HepG2 (cell line): Measurements from ENCODE around the gene PIF1. TPM values are rescaled to one million over a fixed set of nuclear protein-coding genes. Genes with fewer than 3 reads are reported as not detected.
A peak's percentile ranks its signal among the peaks of the same experiment; 100 is the strongest.

Experiments used
- ARNTL ChIP-seq: sonication (generic); formaldehyde crosslinking; IDR thresholded peaks from 2 replicates; pipeline ENCODE4 v1.4.0; 2020; ENCODE audit warnings: mild to moderate bottlenecking, missing genetic modification reagents
- BORCS8-MEF2B ChIP-seq: sonication (generic); formaldehyde crosslinking; IDR thresholded peaks from 2 replicates; pipeline ENCODE4 v1.8.0; 2022; ENCODE audit warnings: mild to moderate bottlenecking, missing genetic modification reagents
- CERS6 ChIP-seq: sonication (generic); formaldehyde crosslinking; IDR thresholded peaks from 2 replicates; pipeline ENCODE4 v1.5.0; 2020; ENCODE audit warnings: missing genetic modification reagents
- DBP ChIP-seq: sonication (generic); formaldehyde crosslinking; IDR thresholded peaks from 2 replicates; pipeline ENCODE4 v1.4.0; 2020; ENCODE audit warnings: missing genetic modification reagents; ENCODE audit errors: not compliant biosample characterization
- FUBP1 ChIP-seq: sonication (generic); formaldehyde crosslinking; IDR thresholded peaks from 2 replicates; pipeline ENCODE4 v1.5.1; 2020; ENCODE audit warnings: missing genetic modification reagents, mild to moderate bottlenecking, borderline replicate concordance
- GFI1 ChIP-seq: sonication (generic); formaldehyde crosslinking; IDR thresholded peaks from 2 replicates; pipeline ENCODE4 v1.5.0; 2020; ENCODE audit warnings: missing genetic modification reagents, mild to moderate bottlenecking, borderline replicate concordance
- GTF2F1 ChIP-seq: fragments of 150-350 bp; IDR thresholded peaks from 2 replicates; pipeline ENCODE4 v1.6.1; 2014; ENCODE audit warnings: low read length
- HNRNPUL1 ChIP-seq: fragments of 200-400 bp; formaldehyde crosslinking; IDR thresholded peaks from 2 replicates; pipeline ENCODE4 v1.6.1; 2017; ENCODE audit warnings: low read depth, mild to moderate bottlenecking, low read length, moderate library complexity
- KAT8 ChIP-seq: IDR thresholded peaks from 2 replicates; pipeline ENCODE4 v1.6.1; 2016; ENCODE audit warnings: missing genetic modification reagents, missing compliant biosample characterization
- NFKB2 ChIP-seq: sonication (generic); formaldehyde crosslinking; IDR thresholded peaks from 2 replicates; pipeline ENCODE4 v1.4.0; 2020; ENCODE audit warnings: missing genetic modification reagents, borderline replicate concordance
- NR1H2 ChIP-seq: sonication (generic); formaldehyde crosslinking; IDR thresholded peaks from 2 replicates; pipeline ENCODE4 v1.8.1; 2022; ENCODE audit warnings: low read depth, missing genetic modification reagents, borderline replicate concordance
- PHB2 ChIP-seq: fragments of 450-650 bp; IDR thresholded peaks from 2 replicates; pipeline ENCODE4 v1.6.1; 2018; ENCODE audit not compliant: partially characterized antibody
- PRPF4 ChIP-seq: fragments of 200-400 bp; formaldehyde crosslinking; IDR thresholded peaks from 2 replicates; pipeline ENCODE4 v1.6.1; 2016; ENCODE audit warnings: low read length, low read depth; ENCODE audit not compliant: poor library complexity, severe bottlenecking
- RARA ChIP-seq: IDR thresholded peaks from 2 replicates; pipeline ENCODE4 v1.6.1; 2016; ENCODE audit warnings: missing genetic modification reagents, missing compliant biosample characterization
- SAP130 ChIP-seq: IDR thresholded peaks from 2 replicates; pipeline ENCODE4 v1.6.1; 2016; ENCODE audit warnings: low read depth
- SMARCC2 ChIP-seq: fragments of 450-650 bp; IDR thresholded peaks from 2 replicates; pipeline ENCODE4 v1.6.1; 2017; ENCODE audit warnings: antibody characterized with exemption, mild to moderate bottlenecking
- SNAI1 ChIP-seq: sonication (generic); formaldehyde crosslinking; IDR thresholded peaks from 2 replicates; pipeline ENCODE4 v1.5.0; 2020; ENCODE audit warnings: mild to moderate bottlenecking, missing genetic modification reagents, borderline replicate concordance
- SOX6 ChIP-seq, 2 experiments: fragments of 450-650 bp in 1 of 2; sonication (generic) in 1 of 2; formaldehyde crosslinking in 1 of 2; IDR thresholded peaks; 2 replicates each; pipeline versions ENCODE4 v1.4.0 to v1.6.1; 2017 to 2020; ENCODE audit warnings: antibody characterized with exemption in 1 of 2, mild to moderate bottlenecking in 1 of 2, missing genetic modification reagents in 1 of 2
- ZBTB1 ChIP-seq: sonication (generic); formaldehyde crosslinking; IDR thresholded peaks from 2 replicates; pipeline ENCODE4 v1.4.0; 2020; ENCODE audit warnings: missing genetic modification reagents, borderline replicate concordance
- ZC3H4 ChIP-seq: sonication (generic); formaldehyde crosslinking; IDR thresholded peaks from 2 replicates; pipeline ENCODE4 v1.4.0; 2020; ENCODE audit warnings: missing genetic modification reagents, borderline replicate concordance
- ZNF207 ChIP-seq: fragments of 450-650 bp; IDR thresholded peaks from 2 replicates; pipeline ENCODE4 v1.6.1; 2016; ENCODE audit warnings: antibody characterized with exemption, borderline replicate concordance
- ZNF251 ChIP-seq: sonication (generic); formaldehyde crosslinking; IDR thresholded peaks from 2 replicates; pipeline ENCODE4 v1.9.0; 2021; ENCODE audit warnings: mild to moderate bottlenecking, missing genetic modification reagents
- ZNF644 ChIP-seq: IDR thresholded peaks from 2 replicates; pipeline ENCODE4 v1.6.1; 2016; ENCODE audit warnings: low read depth
- ZNF703 ChIP-seq: sonication (generic); formaldehyde crosslinking; IDR thresholded peaks from 2 replicates; pipeline ENCODE4 v1.5.1; 2020; ENCODE audit warnings: missing genetic modification reagents, mild to moderate bottlenecking, moderate library complexity, borderline replicate concordance
- ZNF720 ChIP-seq: sonication (generic); formaldehyde crosslinking; IDR thresholded peaks from 2 replicates; pipeline ENCODE4 v1.4.0; 2020; ENCODE audit warnings: missing genetic modification reagents
- ZNF749 ChIP-seq: sonication (generic); formaldehyde crosslinking; IDR thresholded peaks from 2 replicates; pipeline ENCODE4 v1.8.0; 2022; ENCODE audit warnings: mild to moderate bottlenecking, missing genetic modification reagents, moderate library complexity, borderline replicate concordance
- ZNF782 ChIP-seq: sonication (generic); formaldehyde crosslinking; IDR thresholded peaks from 2 replicates; pipeline ENCODE4 v1.4.0; 2020; ENCODE audit warnings: missing genetic modification reagents, mild to moderate bottlenecking, borderline replicate concordance
- polyA plus RNA-seq, 8 experiments: library from polyadenylated mRNA; depleted of rRNA in 3 of 8; stranded (reverse) in 7 of 8; unstranded in 1 of 8; fragments of >200 nt; fragmentation: Illumina TruSeq in 4 of 8; extraction: Trizol in 4 of 8; gene quantifications; 2 replicates each; pipeline versions ENCODE4 v1.2.1 to v1.2.3, GENCODE V29; 2011 to 2016; ENCODE audit warnings: low read depth in 4 of 8, missing spikeins in 1 of 8, mixed read lengths in 1 of 8; ENCODE audit not compliant: insufficient read depth in 1 of 8
- total RNA-seq, 5 experiments: library from RNA; depleted of rRNA; stranded (reverse); fragments of >200 nt; fragmentation: Illumina TruSeq; extraction: Trizol; gene quantifications; 2 replicates each; pipeline ENCODE4 v1.2.3, GENCODE V29; 2016; ENCODE audit warnings: low read depth in 1 of 5

PIF1 gene
- total and polyA plus RNA-seq, 2 of the 13 experiments (the other 11 are each of a cell fraction or from before 2014, with no cell fraction given), result 18.5 to 19.7 TPM

- TF ChIP-seq PHB2, result no peak
- TF ChIP-seq ARNTL (CRISPR knock-in tag), result peak; percentile 19; the same call in 1 of the 2 replicates
- no peak for TF ChIP-seq ZNF251 (CRISPR knock-in tag)
- no peak for TF ChIP-seq NR1H2 (CRISPR knock-in tag)
- peak; percentile 96 for TF ChIP-seq SAP130 (CRISPR knock-in tag)
- no peak for TF ChIP-seq ZNF749
- TF ChIP-seq SNAI1 (CRISPR knock-in tag), result 0 out of 2 replicates have a peak, but pooled peaks have one; percentile 59
- TF ChIP-seq SOX6 (IDR thresholded peaks at IDR 0.05), result no peak
- peak; percentile 79 for TF ChIP-seq SOX6 (CRISPR knock-in tag; IDR thresholded peaks at IDR 0.05)
- no peak for TF ChIP-seq SMARCC2
- no peak for TF ChIP-seq PRPF4
- peak; percentile 62 for TF ChIP-seq ZC3H4
- no peak for TF ChIP-seq ZBTB1
- TF ChIP-seq RARA, result no peak
- peak; percentile 82; the same call in 1 of the 2 replicates for TF ChIP-seq GFI1 (CRISPR knock-in tag)
- TF ChIP-seq ZNF720 (CRISPR knock-in tag), result no peak
- TF ChIP-seq BORCS8-MEF2B, result peak; percentile 51; the same call in 1 of the 2 replicates
- no peak for TF ChIP-seq CERS6 (CRISPR knock-in tag)
- TF ChIP-seq HNRNPUL1, result no peak
- TF ChIP-seq GTF2F1, result no peak
- peak; percentile 34; the same call in 1 of the 2 replicates for TF ChIP-seq NFKB2 (CRISPR knock-in tag)
- no peak for TF ChIP-seq ZNF703 (CRISPR knock-in tag)
- TF ChIP-seq ZNF207, result no peak
- TF ChIP-seq KAT8 (CRISPR knock-in tag), result peak; percentile 59; the same call in 1 of the 2 replicates
- no peak for TF ChIP-seq FUBP1 (CRISPR knock-in tag)
- peak; percentile 67; the same call in 1 of the 2 replicates for TF ChIP-seq ZNF644 (CRISPR knock-in tag)
- TF ChIP-seq DBP (CRISPR knock-in tag), result no peak
- TF ChIP-seq ZNF782, result no peak
Measured at GRCh38 chr15:64825431-64826294, at the start of gene PIF1 (continued).
